SK-N-SH treated with all-trans-retinoic acid at 6 μM for 48 hours (cell line): ENCODE measurements around the gene MILR1.
"Not testable (repeated sequence)": the region's sequence is repeated elsewhere in the genome, so short reads cannot be mapped to it uniquely, and the experiment has no call there.

Experiments
- ATAC-seq: fragments of 200-7000 bp; cut with Tn5 transposase; 3 replicates; pipeline ENCODE4 v1.9.1; 2020; ENCODE audit warnings: mild to moderate bottlenecking, moderate library complexity
- BACH2 ChIP-seq: fragments of 250-450 bp; sonication (Bioruptor Pico); IDR thresholded peaks from 2 replicates; pipeline ENCODE4 v1.9.0; 2021; ENCODE audit warnings: mild to moderate bottlenecking, borderline replicate concordance
- ESRRG ChIP-seq: fragments of 250-450 bp; sonication (Bioruptor Pico); IDR thresholded peaks from 2 replicates; pipeline ENCODE4 v1.6.1; 2021; ENCODE audit warnings: mild to moderate bottlenecking
- ISL1 ChIP-seq: fragments of 250-450 bp; sonication (Bioruptor Pico); IDR thresholded peaks from 2 replicates; pipeline ENCODE4 v2.1.2; 2022; ENCODE audit warnings: mild to moderate bottlenecking, moderate library complexity
- OSR1 ChIP-seq: fragments of 250-450 bp; sonication (Bioruptor Pico); IDR thresholded peaks from 2 replicates; pipeline ENCODE4 v1.8.0; 2022; ENCODE audit warnings: moderate library complexity, mild to moderate bottlenecking, inconsistent platforms
- PPARA ChIP-seq: fragments of 250-450 bp; sonication (Bioruptor Pico); IDR thresholded peaks from 2 replicates; pipeline ENCODE4 v1.5.0; 2020; ENCODE audit warnings: mild to moderate bottlenecking, borderline replicate concordance
- RARB ChIP-seq: fragments of 250-450 bp; sonication (Bioruptor Pico); IDR thresholded peaks from 2 replicates; pipeline ENCODE4 v1.8.0; 2021; ENCODE audit warnings: mild to moderate bottlenecking, moderate library complexity
- SNAI2 ChIP-seq: fragments of 250-450 bp; sonication (Bioruptor Pico); IDR thresholded peaks from 2 replicates; pipeline ENCODE4 v1.5.0; 2020; ENCODE audit warnings: mild to moderate bottlenecking, moderate library complexity
- TOX ChIP-seq: fragments of 250-450 bp; sonication (Bioruptor Pico); IDR thresholded peaks from 2 replicates; pipeline ENCODE4 v1.8.0; 2021; ENCODE audit warnings: mild to moderate bottlenecking, moderate library complexity, borderline replicate concordance
- TSHZ2 ChIP-seq: fragments of 250-450 bp; sonication (Bioruptor Pico); IDR thresholded peaks from 2 replicates; pipeline ENCODE4 v1.5.0; 2020; ENCODE audit warnings: mild to moderate bottlenecking, moderate library complexity
- ZC3H10 ChIP-seq: fragments of 250-450 bp; sonication (Bioruptor Pico); IDR thresholded peaks from 2 replicates; pipeline ENCODE4 v1.5.1; 2021; ENCODE audit warnings: mild to moderate bottlenecking, moderate library complexity
- ZFP3 ChIP-seq: fragments of 250-450 bp; sonication (Bioruptor Pico); IDR thresholded peaks from 2 replicates; pipeline ENCODE4 v1.5.0; 2020; ENCODE audit warnings: mild to moderate bottlenecking, moderate library complexity
- ZNF70 ChIP-seq: fragments of 450-650 bp; formaldehyde crosslinking; IDR thresholded peaks from 2 replicates; pipeline ENCODE4 v1.5.0; 2020; ENCODE audit warnings: mild to moderate bottlenecking, moderate library complexity
- ZNF8 ChIP-seq: fragments of 450-650 bp; formaldehyde crosslinking; IDR thresholded peaks from 2 replicates; pipeline ENCODE4 v1.5.0; 2020; ENCODE audit warnings: mild to moderate bottlenecking, moderate library complexity
- TF ChIP-seq, protein P1 (sequence below): fragments of 250-450 bp; sonication (Bioruptor Pico); IDR thresholded peaks from 2 replicates; pipeline ENCODE4 v1.8.0; 2020; ENCODE audit warnings: mild to moderate bottlenecking, moderate library complexity, borderline replicate concordance
- TF ChIP-seq, protein P2 (sequence below): fragments of 250-450 bp; sonication (Bioruptor Pico); IDR thresholded peaks from 2 replicates; pipeline ENCODE4 v1.5.1; 2021; ENCODE audit warnings: mild to moderate bottlenecking, moderate library complexity
- TF ChIP-seq, protein P3 (sequence below): fragments of 250-450 bp; sonication (Bioruptor Pico); IDR thresholded peaks from 2 replicates; pipeline ENCODE4 v1.8.0; 2021; ENCODE audit warnings: low read depth, mild to moderate bottlenecking, moderate library complexity, borderline replicate concordance

MILR1 gene

DNA sequence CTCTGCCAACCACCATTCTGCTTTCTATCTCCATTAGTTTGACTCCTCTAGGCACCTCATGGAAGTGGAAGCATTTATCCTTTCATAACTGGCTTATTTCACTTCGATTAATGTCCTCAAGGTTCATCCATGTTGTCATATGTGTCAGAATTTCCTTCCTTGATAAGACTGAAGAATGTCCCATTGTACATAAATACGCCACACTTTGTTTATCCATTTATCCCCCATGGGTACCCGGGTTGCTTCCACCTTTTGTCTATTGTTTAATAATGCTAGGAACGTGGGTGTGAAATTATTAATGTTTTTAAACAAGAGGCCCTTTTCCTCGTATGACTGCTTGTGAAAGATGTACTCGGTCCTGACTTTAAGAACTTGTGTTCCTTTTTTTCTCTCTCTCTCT, 12.9 kb downstream of the MILR1 start (continued):
- TF ChIP-seq, protein P1, sequence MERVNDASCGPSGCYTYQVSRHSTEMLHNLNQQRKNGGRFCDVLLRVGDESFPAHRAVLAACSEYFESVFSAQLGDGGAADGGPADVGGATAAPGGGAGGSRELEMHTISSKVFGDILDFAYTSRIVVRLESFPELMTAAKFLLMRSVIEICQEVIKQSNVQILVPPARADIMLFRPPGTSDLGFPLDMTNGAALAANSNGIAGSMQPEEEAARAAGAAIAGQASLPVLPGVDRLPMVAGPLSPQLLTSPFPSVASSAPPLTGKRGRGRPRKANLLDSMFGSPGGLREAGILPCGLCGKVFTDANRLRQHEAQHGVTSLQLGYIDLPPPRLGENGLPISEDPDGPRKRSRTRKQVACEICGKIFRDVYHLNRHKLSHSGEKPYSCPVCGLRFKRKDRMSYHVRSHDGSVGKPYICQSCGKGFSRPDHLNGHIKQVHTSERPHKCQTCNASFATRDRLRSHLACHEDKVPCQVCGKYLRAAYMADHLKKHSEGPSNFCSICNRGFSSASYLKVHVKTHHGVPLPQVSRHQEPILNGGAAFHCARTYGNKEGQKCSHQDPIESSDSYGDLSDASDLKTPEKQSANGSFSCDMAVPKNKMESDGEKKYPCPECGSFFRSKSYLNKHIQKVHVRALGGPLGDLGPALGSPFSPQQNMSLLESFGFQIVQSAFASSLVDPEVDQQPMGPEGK (CRISPR knock-in tag), result no peak

DNA sequence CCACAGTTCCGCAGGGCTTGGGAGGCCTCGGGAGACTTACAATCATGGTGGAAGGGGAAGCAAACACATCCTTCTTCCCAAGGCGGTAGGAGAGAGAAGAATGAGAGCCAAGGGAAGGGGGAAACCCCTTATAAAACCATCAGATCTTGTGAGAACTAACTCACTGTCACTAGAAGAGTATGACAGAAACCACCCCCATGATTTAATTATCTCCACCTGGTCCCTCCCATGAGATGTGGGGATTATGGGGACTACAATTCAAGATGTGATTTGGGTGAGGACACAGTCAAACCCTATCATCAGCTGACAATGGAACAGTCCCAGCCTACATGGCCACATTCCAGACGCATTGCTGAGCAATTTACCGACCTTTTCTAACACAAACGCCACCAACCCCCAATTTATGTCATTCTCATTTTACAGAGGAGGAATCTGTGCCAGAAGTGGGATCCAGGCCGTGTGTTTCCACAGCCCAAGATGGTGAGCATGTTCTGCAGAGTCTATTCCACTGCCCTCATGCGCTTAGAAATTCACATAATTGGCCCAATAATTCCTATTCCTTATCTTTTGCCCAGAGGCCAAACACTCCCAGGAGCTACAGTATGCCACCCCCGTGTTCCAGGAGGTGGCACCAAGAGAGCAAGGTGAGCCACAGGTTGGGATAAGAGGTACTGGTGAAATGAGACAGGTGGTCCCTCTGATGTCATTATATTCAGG, 17.3 kb downstream of the MILR1 start:
- TF ChIP-seq, protein P2, sequence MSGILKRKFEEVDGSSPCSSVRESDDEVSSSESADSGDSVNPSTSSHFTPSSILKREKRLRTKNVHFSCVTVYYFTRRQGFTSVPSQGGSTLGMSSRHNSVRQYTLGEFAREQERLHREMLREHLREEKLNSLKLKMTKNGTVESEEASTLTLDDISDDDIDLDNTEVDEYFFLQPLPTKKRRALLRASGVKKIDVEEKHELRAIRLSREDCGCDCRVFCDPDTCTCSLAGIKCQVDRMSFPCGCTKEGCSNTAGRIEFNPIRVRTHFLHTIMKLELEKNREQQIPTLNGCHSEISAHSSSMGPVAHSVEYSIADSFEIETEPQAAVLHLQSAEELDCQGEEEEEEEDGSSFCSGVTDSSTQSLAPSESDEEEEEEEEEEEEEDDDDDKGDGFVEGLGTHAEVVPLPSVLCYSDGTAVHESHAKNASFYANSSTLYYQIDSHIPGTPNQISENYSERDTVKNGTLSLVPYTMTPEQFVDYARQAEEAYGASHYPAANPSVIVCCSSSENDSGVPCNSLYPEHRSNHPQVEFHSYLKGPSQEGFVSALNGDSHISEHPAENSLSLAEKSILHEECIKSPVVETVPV (CRISPR knock-in tag), result no peak
- TF ChIP-seq OSR1 (CRISPR knock-in tag) (no peak), TOX (CRISPR knock-in tag) (no peak)
- ATAC-seq, result no peak; the same call in 2 of the 3 replicates

DNA sequence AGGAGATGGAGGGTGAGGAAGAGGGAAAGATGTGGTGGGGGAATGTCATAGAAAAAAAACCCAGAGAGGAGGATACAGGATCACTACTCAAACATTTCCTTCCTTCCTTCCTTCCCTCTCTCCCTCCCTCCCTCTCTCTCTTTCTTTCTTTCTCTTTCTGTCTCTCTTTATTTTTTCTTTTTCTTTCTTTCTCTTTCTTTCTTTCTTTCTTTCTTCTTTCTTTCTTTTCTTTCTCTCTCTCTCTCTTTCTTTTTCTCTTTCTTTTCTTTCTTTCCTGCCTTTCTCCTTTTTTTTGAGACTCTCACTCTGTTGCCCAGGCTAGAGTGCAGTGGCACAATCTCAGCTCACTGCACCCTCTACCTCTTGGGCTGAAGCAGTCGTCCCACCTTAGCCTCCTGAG, 17.9 kb downstream of the MILR1 start:
- not testable (repeated sequence) for ATAC-seq

- ATAC-seq, result no peak
- TF ChIP-seq, protein P3, sequence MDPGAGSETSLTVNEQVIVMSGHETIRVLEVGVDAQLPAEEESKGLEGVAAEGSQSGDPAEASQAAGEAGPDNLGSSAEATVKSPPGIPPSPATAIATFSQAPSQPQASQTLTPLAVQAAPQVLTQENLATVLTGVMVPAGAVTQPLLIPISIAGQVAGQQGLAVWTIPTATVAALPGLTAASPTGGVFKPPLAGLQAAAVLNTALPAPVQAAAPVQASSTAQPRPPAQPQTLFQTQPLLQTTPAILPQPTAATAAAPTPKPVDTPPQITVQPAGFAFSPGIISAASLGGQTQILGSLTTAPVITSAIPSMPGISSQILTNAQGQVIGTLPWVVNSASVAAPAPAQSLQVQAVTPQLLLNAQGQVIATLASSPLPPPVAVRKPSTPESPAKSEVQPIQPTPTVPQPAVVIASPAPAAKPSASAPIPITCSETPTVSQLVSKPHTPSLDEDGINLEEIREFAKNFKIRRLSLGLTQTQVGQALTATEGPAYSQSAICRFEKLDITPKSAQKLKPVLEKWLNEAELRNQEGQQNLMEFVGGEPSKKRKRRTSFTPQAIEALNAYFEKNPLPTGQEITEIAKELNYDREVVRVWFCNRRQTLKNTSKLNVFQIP, result no peak
- TF ChIP-seq ZNF70 (no peak), ZC3H10 (CRISPR knock-in tag) (no peak), OSR1 (CRISPR knock-in tag) (no peak)
Observed at GRCh38 chr17:64470625-64471024, 21.7 kb downstream of the MILR1 start.

GRCh38 chr17:64471440-64471839, 22.5 kb downstream of the MILR1 start:
- ATAC-seq, result no peak
- TF ChIP-seq ZNF8 (CRISPR knock-in tag) (no peak), BACH2 (CRISPR knock-in tag) (no peak), PPARA (CRISPR knock-in tag) (no peak), ISL1 (CRISPR knock-in tag) (no peak), TSHZ2 (CRISPR knock-in tag) (no peak), RARB (no peak), SNAI2 (no peak), ZFP3 (no peak), ESRRG (CRISPR knock-in tag) (no peak), OSR1 (CRISPR knock-in tag) (no peak)
- TF ChIP-seq, protein P3, result no peak
- TF ChIP-seq, protein P1 (CRISPR knock-in tag), result no peak
